Measurements from ENCODE around the gene PRPF19.

Gene PRPF19

GRCh38 chr11:60917267-60917666 is 10.9 kb upstream of the PRPF19 start:
- H3K4me3 ChIP-seq (ENCODE audit: insufficient read depth, low read depth, low read length, poor library complexity, severe bottlenecking): no peak overlapping the region
- no peaks in the 10 kb centered on the region for H3K9me3 ChIP-seq (ENCODE audit: control insufficient read depth, low read length)
- H3K27ac ChIP-seq (ENCODE audit: insufficient read depth, low read length, poor library complexity, severe bottlenecking): no peak overlapping the region
- no peak for DNase-seq
- no peaks in the 10 kb centered on the region for H3K27me3 ChIP-seq (replicated peaks; ENCODE audit: control insufficient read depth, insufficient read depth, low read length, poor library complexity, severe bottlenecking)
- H3K4me1 ChIP-seq (ENCODE audit: control insufficient read depth, insufficient read depth, low read length, poor library complexity, severe bottlenecking): peaks cover 22% of the 10 kb centered on the region
- peaks cover 30% of the 10 kb centered on the region for H3K36me3 ChIP-seq (ENCODE audit: control insufficient read depth, insufficient read depth, low read length)

- H3K27ac ChIP-seq (ENCODE audit: insufficient read depth, low read length, poor library complexity, severe bottlenecking): no peak overlapping the region
- peaks cover 22% of the 10 kb centered on the region for H3K4me1 ChIP-seq (ENCODE audit: control insufficient read depth, insufficient read depth, low read length, poor library complexity, severe bottlenecking)
- peaks cover 25% of the 10 kb centered on the region for H3K36me3 ChIP-seq (ENCODE audit: control insufficient read depth, insufficient read depth, low read length)
- no peaks in the 10 kb centered on the region for H3K27me3 ChIP-seq (replicated peaks; ENCODE audit: control insufficient read depth, insufficient read depth, low read length, poor library complexity, severe bottlenecking)
- no peak for DNase-seq
- no peaks in the 10 kb centered on the region for H3K9me3 ChIP-seq (ENCODE audit: control insufficient read depth, low read length)
- no peak overlapping the region for H3K4me3 ChIP-seq (ENCODE audit: insufficient read depth, low read depth, low read length, poor library complexity, severe bottlenecking)
Measured at GRCh38 chr11:60916669-60917206, 10.4 kb upstream of the PRPF19 start.

- Histone ChIP-seq H3K36me3 (ENCODE audit: control insufficient read depth, insufficient read depth, low read length) (peaks cover 11% of the 10 kb centered on the region), H3K9me3 (ENCODE audit: control insufficient read depth, low read length) (no peaks in the 10 kb centered on the region), H3K27ac (ENCODE audit: insufficient read depth, low read length, poor library complexity, severe bottlenecking) (peak overlapping the region; percentile 54), H3K27me3 (replicated peaks; ENCODE audit: control insufficient read depth, insufficient read depth, low read length, poor library complexity, severe bottlenecking) (no peaks in the 10 kb centered on the region), H3K4me3 (ENCODE audit: insufficient read depth, low read depth, low read length, poor library complexity, severe bottlenecking) (peak overlapping the region; percentile 89), H3K4me1 (ENCODE audit: control insufficient read depth, insufficient read depth, low read length, poor library complexity, severe bottlenecking) (peaks cover 22% of the 10 kb centered on the region)
- DNase-seq: peak; percentile 48 to 58 (median 50)
Measured at GRCh38 chr11:60915248-60915914, 9.0 kb upstream of the PRPF19 start.

- H3K27ac ChIP-seq (ENCODE audit: insufficient read depth, low read length, poor library complexity, severe bottlenecking): peak overlapping the region; percentile 99
- no peak for DNase-seq
- H3K4me1 ChIP-seq (ENCODE audit: control insufficient read depth, insufficient read depth, low read length, poor library complexity, severe bottlenecking): peaks cover 22% of the 10 kb centered on the region
- no peaks in the 10 kb centered on the region for H3K9me3 ChIP-seq (ENCODE audit: control insufficient read depth, low read length)
- peak overlapping the region; percentile 89 for H3K4me3 ChIP-seq (ENCODE audit: insufficient read depth, low read depth, low read length, poor library complexity, severe bottlenecking)
- no peaks in the 10 kb centered on the region for H3K27me3 ChIP-seq (replicated peaks; ENCODE audit: control insufficient read depth, insufficient read depth, low read length, poor library complexity, severe bottlenecking)
- peaks cover 5% of the 10 kb centered on the region for H3K36me3 ChIP-seq (ENCODE audit: control insufficient read depth, insufficient read depth, low read length)
Measured at GRCh38 chr11:60914633-60915247, 8.4 kb upstream of the PRPF19 start.

GRCh38 chr11:60913793-60914632 is 7.6 kb upstream of the PRPF19 start, which contains the start of gene TMEM109:
Gene TMEM109 (plus strand): TSS chr11:60914158. CDS start chr11:60919694, 5,536 bp downstream.
- DNase-seq: peak; percentile 72 to 84 (median 82)

GRCh38 chr11:60912851-60913528 is 6.6 kb upstream of the PRPF19 start:
- Histone ChIP-seq H3K4me1 (ENCODE audit: control insufficient read depth, insufficient read depth, low read length, poor library complexity, severe bottlenecking) (peaks cover 22% of the 10 kb centered on the region), H3K27me3 (replicated peaks; ENCODE audit: control insufficient read depth, insufficient read depth, low read length, poor library complexity, severe bottlenecking) (no peaks in the 10 kb centered on the region), H3K36me3 (ENCODE audit: control insufficient read depth, insufficient read depth, low read length) (no peaks in the 10 kb centered on the region), H3K27ac (ENCODE audit: insufficient read depth, low read length, poor library complexity, severe bottlenecking) (peak overlapping the region; percentile 99), H3K4me3 (ENCODE audit: insufficient read depth, low read depth, low read length, poor library complexity, severe bottlenecking) (peak overlapping the region; percentile 89), H3K9me3 (ENCODE audit: control insufficient read depth, low read length) (no peaks in the 10 kb centered on the region)
- no peak for DNase-seq

More at GRCh38 chr11:60913793-60914632, 7.6 kb upstream of the PRPF19 start, which contains the start of gene TMEM109:
- H3K27ac ChIP-seq (ENCODE audit: insufficient read depth, low read length, poor library complexity, severe bottlenecking): peak within 1 kb of the TSS; percentile 99
- H3K27me3 ChIP-seq (replicated peaks; ENCODE audit: control insufficient read depth, insufficient read depth, low read length, poor library complexity, severe bottlenecking): no peaks in the 10 kb centered on the region
- H3K4me3 ChIP-seq (ENCODE audit: insufficient read depth, low read depth, low read length, poor library complexity, severe bottlenecking): peak within 1 kb of the TSS; percentile 89
- no peaks in the 10 kb centered on the region for H3K36me3 ChIP-seq (ENCODE audit: control insufficient read depth, insufficient read depth, low read length)
- H3K4me1 ChIP-seq (ENCODE audit: control insufficient read depth, insufficient read depth, low read length, poor library complexity, severe bottlenecking): peaks cover 22% of the 10 kb centered on the region
- no peaks in the 10 kb centered on the region for H3K9me3 ChIP-seq (ENCODE audit: control insufficient read depth, low read length)

GRCh38 chr11:60912223-60912850 is 6.0 kb upstream of the PRPF19 start:
- no peak overlapping the region for H3K27ac ChIP-seq (ENCODE audit: insufficient read depth, low read length, poor library complexity, severe bottlenecking)
- H3K9me3 ChIP-seq (ENCODE audit: control insufficient read depth, low read length): no peaks in the 10 kb centered on the region
- H3K4me1 ChIP-seq (ENCODE audit: control insufficient read depth, insufficient read depth, low read length, poor library complexity, severe bottlenecking): peaks cover 22% of the 10 kb centered on the region
- DNase-seq: no peak
- H3K27me3 ChIP-seq (replicated peaks; ENCODE audit: control insufficient read depth, insufficient read depth, low read length, poor library complexity, severe bottlenecking): no peaks in the 10 kb centered on the region
- H3K36me3 ChIP-seq (ENCODE audit: control insufficient read depth, insufficient read depth, low read length): no peaks in the 10 kb centered on the region
- no peak overlapping the region for H3K4me3 ChIP-seq (ENCODE audit: insufficient read depth, low read depth, low read length, poor library complexity, severe bottlenecking)

- DNase-seq: no peak
- Histone ChIP-seq H3K36me3 (ENCODE audit: control insufficient read depth, insufficient read depth, low read length) (no peaks in the 10 kb centered on the region), H3K4me1 (ENCODE audit: control insufficient read depth, insufficient read depth, low read length, poor library complexity, severe bottlenecking) (peaks cover 20% of the 10 kb centered on the region), H3K4me3 (ENCODE audit: insufficient read depth, low read depth, low read length, poor library complexity, severe bottlenecking) (no peak overlapping the region), H3K9me3 (ENCODE audit: control insufficient read depth, low read length) (no peaks in the 10 kb centered on the region), H3K27me3 (replicated peaks; ENCODE audit: control insufficient read depth, insufficient read depth, low read length, poor library complexity, severe bottlenecking) (no peaks in the 10 kb centered on the region), H3K27ac (ENCODE audit: insufficient read depth, low read length, poor library complexity, severe bottlenecking) (no peak overlapping the region)
Measured at GRCh38 chr11:60910711-60911380, 4.5 kb upstream of the PRPF19 start.

GRCh38 chr11:60910281-60910687 is 3.9 kb upstream of the PRPF19 start:
- no peak overlapping the region for H3K27ac ChIP-seq (ENCODE audit: insufficient read depth, low read length, poor library complexity, severe bottlenecking)
- no peaks in the 10 kb centered on the region for H3K9me3 ChIP-seq (ENCODE audit: control insufficient read depth, low read length)
- H3K4me1 ChIP-seq (ENCODE audit: control insufficient read depth, insufficient read depth, low read length, poor library complexity, severe bottlenecking): peaks cover 22% of the 10 kb centered on the region
- H3K36me3 ChIP-seq (ENCODE audit: control insufficient read depth, insufficient read depth, low read length): no peaks in the 10 kb centered on the region
- no peak for DNase-seq
- no peak overlapping the region for H3K4me3 ChIP-seq (ENCODE audit: insufficient read depth, low read depth, low read length, poor library complexity, severe bottlenecking)
- H3K27me3 ChIP-seq (replicated peaks; ENCODE audit: control insufficient read depth, insufficient read depth, low read length, poor library complexity, severe bottlenecking): no peaks in the 10 kb centered on the region

Data from effector memory CD4-positive, alpha-beta T cell (primary cell).